ENCODE results near the gene MITF.

GRCh38 chr3:69925506-69925905 is 186.2 kb downstream of the MITF start:
- TF ChIP-seq, protein P1, sequence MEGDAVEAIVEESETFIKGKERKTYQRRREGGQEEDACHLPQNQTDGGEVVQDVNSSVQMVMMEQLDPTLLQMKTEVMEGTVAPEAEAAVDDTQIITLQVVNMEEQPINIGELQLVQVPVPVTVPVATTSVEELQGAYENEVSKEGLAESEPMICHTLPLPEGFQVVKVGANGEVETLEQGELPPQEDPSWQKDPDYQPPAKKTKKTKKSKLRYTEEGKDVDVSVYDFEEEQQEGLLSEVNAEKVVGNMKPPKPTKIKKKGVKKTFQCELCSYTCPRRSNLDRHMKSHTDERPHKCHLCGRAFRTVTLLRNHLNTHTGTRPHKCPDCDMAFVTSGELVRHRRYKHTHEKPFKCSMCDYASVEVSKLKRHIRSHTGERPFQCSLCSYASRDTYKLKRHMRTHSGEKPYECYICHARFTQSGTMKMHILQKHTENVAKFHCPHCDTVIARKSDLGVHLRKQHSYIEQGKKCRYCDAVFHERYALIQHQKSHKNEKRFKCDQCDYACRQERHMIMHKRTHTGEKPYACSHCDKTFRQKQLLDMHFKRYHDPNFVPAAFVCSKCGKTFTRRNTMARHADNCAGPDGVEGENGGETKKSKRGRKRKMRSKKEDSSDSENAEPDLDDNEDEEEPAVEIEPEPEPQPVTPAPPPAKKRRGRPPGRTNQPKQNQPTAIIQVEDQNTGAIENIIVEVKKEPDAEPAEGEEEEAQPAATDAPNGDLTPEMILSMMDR (IDR thresholded peaks at IDR 0.05; ENCODE audit: low read length) = no peak
- no peak for TF ChIP-seq EZH2 (IDR thresholded peaks at IDR 0.05; ENCODE audit: borderline replicate concordance, low read length)

Measured in OCI-LY1 (cell line).